A204.1 (cell line): Measurements from ENCODE around the gene SYT1.
"Not testable (repeated sequence)": the region's sequence is repeated elsewhere in the genome, so short reads cannot be mapped to it uniquely, and the experiment has no call there.

Experiments used
- FAIRE-seq: peaks from 2 replicates; lab custom pipeline; 2012; peaks lifted over from hg19 to GRCh38; lab: Jason Lieb, UNC

SYT1 gene

DNA sequence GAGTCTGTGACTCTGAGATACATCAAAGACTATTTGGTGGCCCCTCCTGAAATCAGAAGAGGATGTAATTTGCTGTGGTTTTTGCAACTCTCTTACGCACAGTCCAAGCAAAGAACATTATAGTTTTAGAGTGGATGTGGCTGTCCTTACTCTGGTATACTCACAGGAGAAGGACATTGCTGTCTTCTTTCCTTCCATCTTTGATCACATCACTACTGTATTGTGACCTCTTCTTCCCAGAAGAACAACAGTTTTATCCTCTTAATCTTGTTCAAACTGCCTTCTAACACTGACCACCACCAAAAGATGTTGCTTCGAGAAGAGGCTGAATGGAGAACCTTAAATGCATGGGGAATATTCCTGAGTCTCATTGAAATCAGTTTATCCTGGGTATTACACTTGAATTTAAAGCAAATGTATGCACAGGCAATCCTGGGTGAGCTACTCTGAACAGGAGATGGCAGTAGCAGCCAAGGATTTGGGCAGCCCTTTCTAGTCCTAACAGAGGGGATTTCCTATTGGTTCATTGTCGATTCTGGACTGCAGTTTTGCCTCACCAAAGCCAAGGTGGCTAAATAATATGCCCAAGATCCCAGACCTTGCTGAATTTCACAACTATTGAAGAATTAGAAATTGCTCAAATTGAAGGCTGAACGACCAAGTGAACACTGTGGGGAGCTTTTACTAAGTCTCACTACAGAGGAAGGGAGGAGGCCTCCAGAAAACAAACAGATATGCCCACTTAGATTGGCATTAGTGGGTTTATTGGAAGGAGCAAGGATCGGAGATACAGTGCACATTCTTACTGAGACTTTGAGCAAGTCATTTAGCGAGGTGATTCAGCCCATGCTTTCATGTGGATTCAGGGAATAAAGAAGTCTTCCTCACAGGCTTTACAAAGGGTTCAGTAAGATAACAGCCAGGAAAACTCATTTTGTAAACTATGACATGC lies 543.4 kb downstream of the SYT1 start:
- peak; percentile 87 for FAIRE-seq

GRCh38 chr12:79408689-79409088 lies 544.1 kb downstream of the SYT1 start:
- no peak for FAIRE-seq

DNA sequence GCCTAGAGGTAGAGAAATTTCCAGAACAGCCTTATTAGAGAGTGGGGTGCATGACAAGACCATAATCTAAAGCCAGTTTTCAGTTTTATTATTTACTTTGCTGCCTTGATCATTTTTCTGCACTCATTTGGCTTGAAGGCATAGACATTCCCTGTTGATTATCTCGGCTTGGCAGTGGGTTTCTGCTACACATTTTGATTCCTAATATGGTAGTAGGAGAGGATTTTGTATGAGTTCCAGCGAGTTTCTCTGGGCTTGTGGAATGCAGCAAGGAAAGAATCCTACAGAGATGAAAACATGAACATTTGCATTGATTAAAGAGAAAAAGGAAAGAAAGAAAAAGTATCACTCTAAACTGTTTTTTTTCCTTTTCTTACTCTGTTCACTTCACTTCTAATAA lies 545.0 kb downstream of the SYT1 start:
- FAIRE-seq = no peak

- FAIRE-seq = no peak
Observed at GRCh38 chr12:79411791-79412190, 547.2 kb downstream of the SYT1 start.

- FAIRE-seq = no peak
Observed at GRCh38 chr12:79413796-79414195, 549.2 kb downstream of the SYT1 start.

DNA sequence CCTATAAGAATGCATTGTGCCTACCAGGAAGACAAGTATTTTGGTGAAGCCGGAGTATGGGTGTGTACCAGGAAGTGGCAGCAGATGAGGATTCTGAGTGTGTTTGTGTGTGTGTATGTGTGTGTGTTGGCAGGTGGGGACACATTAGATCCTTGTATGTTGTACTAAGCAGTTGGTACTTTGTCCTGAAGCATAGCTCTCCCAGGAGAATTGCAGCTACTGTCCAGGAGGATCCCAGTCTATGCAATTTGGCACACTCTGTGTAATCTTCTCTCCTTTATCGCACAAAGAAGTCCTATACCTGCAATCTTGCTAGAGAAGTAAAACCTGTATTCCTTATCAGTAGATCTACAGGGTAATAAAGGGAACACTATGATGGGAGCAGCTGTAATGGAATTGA lies 549.7 kb downstream of the SYT1 start:
- no peak for FAIRE-seq

DNA sequence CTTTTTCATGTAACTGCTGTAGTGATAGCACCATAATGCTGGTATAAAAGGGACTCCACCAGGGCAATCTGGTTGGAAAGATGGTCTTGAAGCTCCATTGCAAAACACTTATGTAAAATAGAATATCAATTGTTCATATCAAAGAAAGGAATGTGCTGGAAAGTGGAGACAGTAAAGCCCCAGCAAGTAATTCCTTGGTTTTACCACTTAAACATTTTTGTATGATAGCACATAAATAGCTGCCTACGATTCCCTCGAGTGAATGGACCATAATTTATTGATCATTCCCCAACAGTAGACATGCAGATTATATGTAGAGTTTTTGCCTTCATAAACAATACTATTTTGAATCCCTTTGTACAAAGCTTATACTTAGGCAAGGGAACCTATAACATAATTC lies 550.7 kb downstream of the SYT1 start:
- FAIRE-seq = no peak

GRCh38 chr12:79415746-79416435 lies 551.3 kb downstream of the SYT1 start:
- no peak for FAIRE-seq

- FAIRE-seq = no peak
Observed at GRCh38 chr12:79420146-79420618, 555.6 kb downstream of the SYT1 start.

DNA sequence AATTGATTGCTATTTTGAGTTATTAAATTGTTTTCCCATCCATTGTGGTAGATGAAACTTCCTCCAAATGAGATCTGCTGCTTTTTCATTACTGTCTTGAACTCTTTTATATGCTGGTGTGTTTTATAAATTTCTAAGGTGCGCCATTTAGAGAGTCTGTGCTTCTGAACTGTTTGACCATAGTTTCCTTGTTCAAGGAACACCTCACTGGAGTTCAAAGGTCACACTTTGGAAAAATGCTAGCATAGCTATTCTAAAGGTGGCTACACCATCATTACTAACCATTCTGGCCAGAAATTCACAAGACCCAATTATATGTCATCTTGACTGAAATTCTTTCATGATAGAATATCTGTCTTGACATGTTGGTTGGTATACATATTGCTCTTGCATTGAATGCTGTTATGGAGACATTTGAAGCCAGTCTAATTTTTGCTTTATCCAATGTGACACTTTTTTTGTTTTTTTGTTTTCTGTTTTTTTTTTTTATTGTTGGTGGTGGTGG lies 556.7 kb downstream of the SYT1 start:
- FAIRE-seq = no peak

GRCh38 chr12:79422060-79422812 lies 557.7 kb downstream of the SYT1 start:
- FAIRE-seq = no peak

DNA sequence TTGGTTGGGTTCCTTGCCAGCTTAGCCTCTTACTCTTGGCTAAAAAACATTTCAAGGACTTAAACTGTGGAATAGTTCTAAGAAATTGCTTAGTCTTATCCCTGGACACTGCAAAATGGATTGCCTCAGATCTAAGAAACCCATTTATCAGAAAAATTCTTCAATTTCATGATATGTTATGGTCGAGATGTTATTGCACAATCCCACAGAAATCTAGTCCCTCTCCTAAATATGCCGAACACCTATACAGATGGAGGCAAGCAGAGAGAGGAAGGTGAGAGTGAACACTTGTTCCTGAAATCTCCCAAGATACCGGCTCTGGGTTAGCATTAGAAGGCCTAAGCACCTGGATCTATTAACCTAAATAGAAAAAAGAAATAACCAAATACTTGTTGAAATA lies 559.0 kb downstream of the SYT1 start:
- FAIRE-seq = no peak

- FAIRE-seq = no peak
Observed at GRCh38 chr12:79424109-79424721, 559.6 kb downstream of the SYT1 start.

GRCh38 chr12:79426121-79426520 lies 561.5 kb downstream of the SYT1 start:
- no peak for FAIRE-seq

DNA sequence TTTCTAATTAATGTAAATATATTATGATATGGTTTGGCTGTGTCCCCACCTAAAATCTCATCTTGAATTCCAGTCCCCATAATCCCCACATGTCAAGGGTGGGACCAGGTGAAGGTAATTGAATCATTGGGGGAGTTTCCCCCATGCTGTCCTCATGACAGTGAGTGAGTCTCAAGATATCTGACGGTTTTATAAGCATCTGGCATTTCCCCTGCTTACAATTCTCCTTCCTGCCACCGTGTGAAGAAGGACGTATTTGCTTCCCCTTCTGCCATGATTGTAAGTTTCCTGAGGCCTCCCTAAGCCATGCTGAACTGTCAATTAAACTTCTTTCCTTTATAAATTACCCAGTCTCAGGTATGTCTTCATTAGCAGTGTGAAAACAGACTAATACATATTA lies 562.2 kb downstream of the SYT1 start:
- not testable (repeated sequence) for FAIRE-seq

- FAIRE-seq = no peak
Observed at GRCh38 chr12:79433465-79434072, 569.0 kb downstream of the SYT1 start.

- FAIRE-seq = no peak
Observed at GRCh38 chr12:79434561-79434960, 570.0 kb downstream of the SYT1 start.

DNA sequence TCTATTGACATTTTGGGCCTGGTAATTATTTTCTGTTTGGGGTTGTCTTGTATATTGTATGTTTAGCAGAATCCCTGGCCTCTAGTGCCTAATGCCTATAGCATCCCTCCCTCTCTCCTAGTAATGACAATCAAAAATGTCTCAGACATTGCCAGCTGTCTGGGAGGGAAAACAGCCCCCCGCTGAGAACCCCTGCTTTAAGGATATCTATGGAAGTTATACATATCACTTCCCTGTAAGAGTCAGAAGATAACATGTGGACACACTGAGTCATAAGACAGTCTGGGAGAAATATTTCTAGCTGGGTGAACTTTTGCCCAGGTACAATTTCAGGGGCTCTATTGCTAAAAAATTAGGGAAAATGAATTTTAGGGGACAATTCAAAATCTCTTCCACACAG lies 571.2 kb downstream of the SYT1 start:
- no peak for FAIRE-seq

- FAIRE-seq = no peak
Observed at GRCh38 chr12:79438480-79439174, 574.1 kb downstream of the SYT1 start.

DNA sequence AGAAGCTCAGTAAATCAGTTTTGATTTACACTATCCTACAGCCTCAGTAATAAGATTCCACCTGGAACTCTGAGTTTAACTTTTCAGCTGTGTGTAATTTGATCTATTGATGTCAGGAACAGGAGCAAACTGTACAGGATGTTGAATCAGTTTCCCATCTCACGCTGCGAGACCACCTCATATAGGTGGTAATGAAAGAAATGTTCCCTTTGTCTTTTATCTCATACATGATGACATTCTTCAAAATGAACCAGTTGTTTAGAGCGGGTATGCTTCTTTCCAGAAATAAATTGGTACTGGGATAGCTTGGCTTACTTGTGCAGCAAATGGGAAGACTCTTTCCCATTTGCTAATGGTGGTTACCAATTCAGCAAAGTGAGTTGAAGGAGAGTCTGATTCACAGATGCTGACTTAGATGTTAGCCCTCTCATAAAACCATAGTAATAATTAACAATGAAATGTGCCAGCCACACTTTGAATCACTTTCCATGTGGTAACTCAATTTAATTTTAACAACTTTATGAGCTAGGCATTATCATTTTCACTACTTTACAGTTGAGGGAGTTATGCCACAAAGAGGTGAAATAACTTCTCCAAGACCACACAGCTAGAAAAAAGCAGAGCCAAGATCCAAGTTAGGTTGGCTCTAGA lies 574.7 kb downstream of the SYT1 start:
- no peak for FAIRE-seq
